K562 (cell line): ENCODE data around the gene CD101. TPM values are rescaled to one million over a fixed set of nuclear protein-coding genes. Genes with fewer than 3 reads are reported as not detected.

Experiments
- ASH1L ChIP-seq: fragments of 450-650 bp; IDR thresholded peaks from 2 replicates; pipeline ENCODE4 v1.6.1; 2018; ENCODE audit warnings: borderline replicate concordance, mild to moderate bottlenecking, low read depth; ENCODE audit not compliant: partially characterized antibody
- BCLAF1 ChIP-seq, 2 experiments: fragments of 450-650 bp in 1 of 2; IDR thresholded peaks; 2 replicates each; pipeline ENCODE4 v1.6.1; 2011 to 2017; ENCODE audit warnings: low read depth in 2 of 2, antibody characterized with exemption in 1 of 2, borderline replicate concordance in 1 of 2, low read length in 1 of 2, mild to moderate bottlenecking in 1 of 2, mixed read lengths in 1 of 2; ENCODE audit not compliant: control insufficient read depth in 1 of 2
- GTF3C2 ChIP-seq: IDR thresholded peaks from 3 replicates; pipeline ENCODE4 v1.6.1; 2011; ENCODE audit warnings: borderline replicate concordance, mild to moderate bottlenecking, moderate library complexity; ENCODE audit not compliant: insufficient read length; ENCODE audit errors: extremely low read depth
- MED1 ChIP-seq: sonication (generic); formaldehyde crosslinking; IDR thresholded peaks from 2 replicates; pipeline ENCODE4 v1.8.1; 2023; ENCODE audit warnings: missing genetic modification reagents, borderline replicate concordance
- ZNF24 ChIP-seq: fragments of 450-650 bp; IDR thresholded peaks from 2 replicates; pipeline ENCODE4 v1.6.1; 2016
- ZNF318 ChIP-seq, 2 experiments: fragments of 450-650 bp; IDR thresholded peaks; 2 replicates each; pipeline ENCODE4 v1.6.1; 2016; ENCODE audit warnings: mild to moderate bottlenecking in 2 of 2, borderline replicate concordance in 1 of 2, low read depth in 1 of 2, moderate library complexity in 1 of 2
- polyA plus RNA-seq, 8 experiments: library from polyadenylated mRNA; depleted of rRNA in 4 of 8; stranded (reverse) in 5 of 8; unstranded in 3 of 8; fragments of >200 nt; fragmentation: Nextera tagmentation in 2 of 8; fragmentation: Illumina TruSeq in 1 of 8; extraction: Ambion mirVana in 2 of 8; extraction: Trizol in 1 of 8; gene quantifications; 2 replicates each; pipeline versions ENCODE4 v1.2.1 to v1.2.3, GENCODE V29; 2011 to 2014; ENCODE audit warnings: inconsistent platforms in 1 of 8, missing spikeins in 1 of 8
- total RNA-seq, 7 experiments: library from RNA; depleted of rRNA in 6 of 7; stranded (reverse); fragments of >200 nt in 6 of 7; fragmentation: Illumina TruSeq in 2 of 7; extraction: Trizol in 2 of 7; gene quantifications; 2 replicates each; pipeline versions ENCODE4 v1.2.1 to v1.2.3, GENCODE V29; 2011 to 2021; ENCODE audit warnings: low replicate concordance in 1 of 7

The CD101 gene
- total and polyA plus RNA-seq, 9 of the 15 experiments (the other 6 are each of a cell fraction or from before 2014, with no cell fraction given): 0.04 to 1.1 (median 0.20) TPM

GRCh38 chr1:117059678-117060440 is 58.3 kb downstream of the CD101 start, which contains the start of gene TTF2 (continued):
- TF ChIP-seq GTF3C2 (no peak), ASH1L (peak; percentile 95), BCLAF1 (IDR thresholded peaks at IDR 0.05; ENCODE audit: borderline replicate concordance in 1 of 2, control insufficient read depth in 1 of 2, low read depth in 2 of 2, low read length in 1 of 2) (no peak), ZNF24 (no peak), ZNF318 (IDR thresholded peaks at IDR 0.05; ENCODE audit: borderline replicate concordance in 1 of 2, low read depth in 1 of 2) (no peak), MED1 (CRISPR knock-in tag) (no peak)
